ENCODE measurements around the gene ROBO2.

ROBO2 gene

DNA sequence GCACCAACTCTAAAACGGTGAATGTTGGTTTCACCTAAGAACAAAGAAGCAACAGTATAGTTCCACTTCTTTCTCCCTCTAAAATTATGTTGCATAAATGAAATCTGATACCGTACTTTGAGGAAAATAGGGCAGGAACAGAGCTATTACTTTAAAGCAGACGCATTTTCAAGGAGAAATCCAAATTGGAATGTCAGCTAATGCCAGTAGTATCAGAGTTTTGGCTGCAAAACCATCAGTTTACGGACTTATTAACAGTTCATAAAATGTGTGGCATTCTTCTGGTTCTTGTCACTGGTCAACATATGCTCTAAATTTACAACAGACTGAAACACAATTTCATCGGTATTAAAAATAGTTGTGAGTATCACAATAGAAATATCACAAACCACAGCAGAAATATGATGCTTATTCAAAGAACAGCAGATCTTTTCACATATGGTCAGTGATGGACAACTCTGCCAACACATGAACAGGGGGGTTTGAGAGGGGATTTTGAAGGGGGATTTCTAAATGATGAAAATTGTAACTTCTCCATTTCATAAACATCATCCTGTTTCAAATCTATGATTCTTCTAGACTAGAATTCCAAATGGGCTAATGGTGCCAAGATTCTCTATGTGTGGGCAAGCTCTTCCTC lies 38.7 kb upstream of the ROBO2 start:
- Histone ChIP-seq H3K4me1 (ENCODE audit: control insufficient read depth, insufficient read depth, low read length) (no peaks in the 10 kb centered on the region), H3K36me3 (ENCODE audit: control insufficient read depth in 2 of 2, insufficient read depth in 1 of 2, low read length in 2 of 2) (no peaks in the 10 kb centered on the region), H3K4me3 (ENCODE audit: low read depth, low read length) (no peak overlapping the region), H3K27ac (ENCODE audit: extremely low read depth, low read depth, low read length) (no peak overlapping the region), H3K9me3 (ENCODE audit: control insufficient read depth, insufficient read depth, low read depth, low read length) (no peaks in the 10 kb centered on the region)
- CTCF ChIA-PET: no interaction called here
- TF ChIP-seq ZNF530 (tag by site-specific recombination; IDR thresholded peaks at IDR 0.05; ENCODE audit: low read depth): no peak
- no peak for TF ChIP-seq ZNF626 (tag by site-specific recombination; IDR thresholded peaks at IDR 0.05)
- TF ChIP-seq, protein P1, sequence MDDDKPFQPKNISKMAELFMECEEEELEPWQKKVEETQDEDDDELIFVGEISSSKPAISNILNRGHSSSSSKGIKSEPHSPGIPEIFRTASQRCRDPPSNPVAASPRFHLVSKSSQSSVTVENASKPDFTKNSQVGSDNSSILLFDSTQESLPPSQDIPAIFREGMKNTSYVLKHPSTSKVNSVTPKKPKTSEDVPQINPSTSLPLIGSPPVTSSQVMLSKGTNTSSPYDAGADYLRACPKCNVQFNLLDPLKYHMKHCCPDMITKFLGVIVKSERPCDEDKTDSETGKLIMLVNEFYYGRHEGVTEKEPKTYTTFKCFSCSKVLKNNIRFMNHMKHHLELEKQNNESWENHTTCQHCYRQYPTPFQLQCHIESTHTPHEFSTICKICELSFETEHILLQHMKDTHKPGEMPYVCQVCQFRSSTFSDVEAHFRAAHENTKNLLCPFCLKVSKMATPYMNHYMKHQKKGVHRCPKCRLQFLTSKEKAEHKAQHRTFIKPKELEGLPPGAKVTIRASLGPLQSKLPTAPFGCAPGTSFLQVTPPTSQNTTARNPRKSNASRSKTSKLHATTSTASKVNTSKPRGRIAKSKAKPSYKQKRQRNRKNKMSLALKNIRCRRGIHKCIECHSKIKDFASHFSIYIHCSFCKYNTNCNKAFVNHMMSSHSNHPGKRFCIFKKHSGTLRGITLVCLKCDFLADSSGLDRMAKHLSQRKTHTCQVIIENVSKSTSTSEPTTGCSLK (tag by site-specific recombination; IDR thresholded peaks at IDR 0.05): no peak
- no peak for TF ChIP-seq ZNF510 (tag by site-specific recombination; IDR thresholded peaks at IDR 0.05; ENCODE audit: insufficient replicate concordance)
- TF ChIP-seq ZNF433 (tag by site-specific recombination; IDR thresholded peaks at IDR 0.05; ENCODE audit: low read depth): no peak
- TF ChIP-seq GLI2 (tag by site-specific recombination; IDR thresholded peaks at IDR 0.05; ENCODE audit: borderline replicate concordance, low read depth): no peak
- TF ChIP-seq ZNF670 (tag by site-specific recombination; IDR thresholded peaks at IDR 0.05; ENCODE audit: low read depth): no peak
- TF ChIP-seq, protein P2, sequence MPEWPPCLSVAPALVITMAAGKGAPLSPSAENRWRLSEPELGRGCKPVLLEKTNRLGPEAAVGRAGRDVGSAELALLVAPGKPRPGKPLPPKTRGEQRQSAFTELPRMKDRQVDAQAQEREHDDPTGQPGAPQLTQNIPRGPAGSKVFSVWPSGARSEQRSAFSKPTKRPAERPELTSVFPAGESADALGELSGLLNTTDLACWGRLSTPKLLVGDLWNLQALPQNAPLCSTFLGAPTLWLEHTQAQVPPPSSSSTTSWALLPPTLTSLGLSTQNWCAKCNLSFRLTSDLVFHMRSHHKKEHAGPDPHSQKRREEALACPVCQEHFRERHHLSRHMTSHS (tag by site-specific recombination; IDR thresholded peaks at IDR 0.05): no peak
- TF ChIP-seq, protein P3, sequence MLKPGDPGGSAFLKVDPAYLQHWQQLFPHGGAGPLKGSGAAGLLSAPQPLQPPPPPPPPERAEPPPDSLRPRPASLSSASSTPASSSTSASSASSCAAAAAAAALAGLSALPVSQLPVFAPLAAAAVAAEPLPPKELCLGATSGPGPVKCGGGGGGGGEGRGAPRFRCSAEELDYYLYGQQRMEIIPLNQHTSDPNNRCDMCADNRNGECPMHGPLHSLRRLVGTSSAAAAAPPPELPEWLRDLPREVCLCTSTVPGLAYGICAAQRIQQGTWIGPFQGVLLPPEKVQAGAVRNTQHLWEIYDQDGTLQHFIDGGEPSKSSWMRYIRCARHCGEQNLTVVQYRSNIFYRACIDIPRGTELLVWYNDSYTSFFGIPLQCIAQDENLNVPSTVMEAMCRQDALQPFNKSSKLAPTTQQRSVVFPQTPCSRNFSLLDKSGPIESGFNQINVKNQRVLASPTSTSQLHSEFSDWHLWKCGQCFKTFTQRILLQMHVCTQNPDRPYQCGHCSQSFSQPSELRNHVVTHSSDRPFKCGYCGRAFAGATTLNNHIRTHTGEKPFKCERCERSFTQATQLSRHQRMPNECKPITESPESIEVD (tag by site-specific recombination; IDR thresholded peaks at IDR 0.05): no peak
- TF ChIP-seq ZFP69B (tag by site-specific recombination; IDR thresholded peaks at IDR 0.05): no peak
- no peak for TF ChIP-seq ZNF548 (tag by site-specific recombination; IDR thresholded peaks at IDR 0.05)
- POLR2A ChIA-PET: no interaction called here

DNA sequence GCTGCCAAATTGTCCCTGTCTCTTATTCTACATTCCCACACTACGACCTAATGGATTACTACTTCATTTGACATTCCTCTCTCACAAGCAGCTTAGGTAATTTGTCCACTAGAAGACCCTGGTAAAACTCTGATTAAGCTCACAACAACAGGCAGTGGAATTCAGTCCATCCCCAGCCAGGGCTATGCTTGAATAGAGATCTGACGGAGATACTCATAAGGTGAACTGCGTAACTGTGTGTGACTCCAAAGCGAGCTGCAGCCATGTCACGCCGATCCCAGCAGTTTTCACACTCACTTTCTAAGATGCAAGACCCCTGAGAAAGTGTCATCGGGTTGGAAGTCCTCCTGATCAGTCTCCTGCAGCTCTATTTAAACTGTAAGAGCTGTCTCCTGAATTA lies 25.7 kb upstream of the ROBO2 start:
- CTCF ChIA-PET: no interaction called here
- TF ChIP-seq ZFP41 (tag by site-specific recombination; IDR thresholded peaks at IDR 0.05; ENCODE audit: borderline replicate concordance) (no peak), SP2 (tag by site-specific recombination; IDR thresholded peaks at IDR 0.05) (no peak), ZNF701 (tag by site-specific recombination; IDR thresholded peaks at IDR 0.05) (no peak), ZXDB (tag by site-specific recombination; IDR thresholded peaks at IDR 0.05) (no peak), ZNF585B (tag by site-specific recombination; IDR thresholded peaks at IDR 0.05) (no peak), KLF10 (tag by site-specific recombination; IDR thresholded peaks at IDR 0.05) (no peak), TCF7L2 (IDR thresholded peaks at IDR 0.05; ENCODE audit: borderline replicate concordance, low read depth, low read length) (no peak)

GRCh38 chr3:77025471-77025870 lies 14.4 kb upstream of the ROBO2 start:
- no peaks in the 10 kb centered on the region for H3K36me3 ChIP-seq (ENCODE audit: control insufficient read depth in 2 of 2, insufficient read depth in 1 of 2, low read length in 2 of 2)
- no peaks in the 10 kb centered on the region for H3K4me1 ChIP-seq (ENCODE audit: control insufficient read depth, insufficient read depth, low read length)
- ChIA-PET CTCF (no interaction called here), POLR2A (no interaction called here)
- no peak overlapping the region for H3K27ac ChIP-seq (ENCODE audit: extremely low read depth, low read depth, low read length)
- H3K9me3 ChIP-seq (ENCODE audit: control insufficient read depth, insufficient read depth, low read depth, low read length): no peaks in the 10 kb centered on the region
- H3K4me3 ChIP-seq (ENCODE audit: low read depth, low read length): no peak overlapping the region
- TF ChIP-seq, protein P4, sequence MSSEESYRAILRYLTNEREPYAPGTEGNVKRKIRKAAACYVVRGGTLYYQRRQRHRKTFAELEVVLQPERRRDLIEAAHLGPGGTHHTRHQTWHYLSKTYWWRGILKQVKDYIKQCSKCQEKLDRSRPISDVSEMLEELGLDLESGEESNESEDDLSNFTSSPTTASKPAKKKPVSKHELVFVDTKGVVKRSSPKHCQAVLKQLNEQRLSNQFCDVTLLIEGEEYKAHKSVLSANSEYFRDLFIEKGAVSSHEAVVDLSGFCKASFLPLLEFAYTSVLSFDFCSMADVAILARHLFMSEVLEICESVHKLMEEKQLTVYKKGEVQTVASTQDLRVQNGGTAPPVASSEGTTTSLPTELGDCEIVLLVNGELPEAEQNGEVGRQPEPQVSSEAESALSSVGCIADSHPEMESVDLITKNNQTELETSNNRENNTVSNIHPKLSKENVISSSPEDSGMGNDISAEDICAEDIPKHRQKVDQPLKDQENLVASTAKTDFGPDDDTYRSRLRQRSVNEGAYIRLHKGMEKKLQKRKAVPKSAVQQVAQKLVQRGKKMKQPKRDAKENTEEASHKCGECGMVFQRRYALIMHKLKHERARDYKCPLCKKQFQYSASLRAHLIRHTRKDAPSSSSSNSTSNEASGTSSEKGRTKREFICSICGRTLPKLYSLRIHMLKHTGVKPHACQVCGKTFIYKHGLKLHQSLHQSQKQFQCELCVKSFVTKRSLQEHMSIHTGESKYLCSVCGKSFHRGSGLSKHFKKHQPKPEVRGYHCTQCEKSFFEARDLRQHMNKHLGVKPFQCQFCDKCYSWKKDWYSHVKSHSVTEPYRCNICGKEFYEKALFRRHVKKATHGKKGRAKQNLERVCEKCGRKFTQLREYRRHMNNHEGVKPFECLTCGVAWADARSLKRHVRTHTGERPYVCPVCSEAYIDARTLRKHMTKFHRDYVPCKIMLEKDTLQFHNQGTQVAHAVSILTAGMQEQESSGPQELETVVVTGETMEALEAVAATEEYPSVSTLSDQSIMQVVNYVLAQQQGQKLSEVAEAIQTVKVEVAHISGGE (tag by site-specific recombination; conservative IDR thresholded peaks at IDR 0.05; ENCODE audit: low read depth): no peak
- TF ChIP-seq ZNF529 (tag by site-specific recombination; IDR thresholded peaks at IDR 0.05; ENCODE audit: insufficient replicate concordance) (no peak), HOXD13 (CRISPR knock-in tag; IDR thresholded peaks at IDR 0.05; ENCODE audit: borderline replicate concordance) (no peak), SP7 (tag by site-specific recombination; IDR thresholded peaks at IDR 0.05) (no peak)

More for the DNA sequence above, 25.7 kb upstream of the ROBO2 start:
- POLR2A ChIA-PET: no interaction called here
- H3K36me3 ChIP-seq (ENCODE audit: control insufficient read depth in 2 of 2, insufficient read depth in 1 of 2, low read length in 2 of 2): no peaks in the 10 kb centered on the region
- no peaks in the 10 kb centered on the region for H3K9me3 ChIP-seq (ENCODE audit: control insufficient read depth, insufficient read depth, low read depth, low read length)
- H3K27ac ChIP-seq (ENCODE audit: extremely low read depth, low read depth, low read length): no peak overlapping the region
- no peaks in the 10 kb centered on the region for H3K4me1 ChIP-seq (ENCODE audit: control insufficient read depth, insufficient read depth, low read length)
- no peak overlapping the region for H3K4me3 ChIP-seq (ENCODE audit: low read depth, low read length)

All from HEK293 (cell line).